ENCODE measurements around the gene SPOCK3. TPM values are rescaled to one million over a fixed set of nuclear protein-coding genes. Genes with fewer than 3 reads are reported as not detected.

The SPOCK3 gene
- total and polyA plus RNA-seq, 2 of the 13 experiments (the other 11 are each of a cell fraction or from before 2014, with no cell fraction given), result not detected

DNA sequence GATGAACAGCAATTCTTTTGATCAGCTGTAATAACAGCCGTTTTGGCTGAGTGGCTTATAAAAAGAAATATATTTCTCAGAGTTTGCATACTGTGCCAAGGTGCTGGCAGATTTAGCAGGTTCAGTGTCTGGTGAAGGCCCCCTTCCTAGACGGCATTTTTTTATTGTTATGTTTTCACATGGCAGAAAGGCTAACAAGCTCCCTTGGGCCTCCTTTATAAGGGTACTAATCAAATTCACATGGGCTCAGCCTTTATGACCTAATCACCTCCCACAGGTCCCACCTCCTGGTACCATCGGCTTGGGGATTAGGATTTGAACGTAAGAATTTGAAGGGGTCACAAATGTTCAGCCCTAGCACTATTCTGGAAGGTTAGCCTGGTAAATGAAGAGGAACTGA lies 431.9 kb downstream of the SPOCK3 start:
- H3K4me3 ChIP-seq (replicated peaks in 1 of 3; ENCODE audit: insufficient read depth in 1 of 3, low read depth in 2 of 3, low read length in 3 of 3), result no peak overlapping the region
- in situ Hi-C loops (cut with HindIII; ENCODE audit: extremely low pct_ligation_motif_present, low pct_unique_long_range_greater_than_20kb) (no loop called here), intact Hi-C loops (cut with micrococcal nuclease; ENCODE audit: unreplicated experiment) (no loop called here)
- no peak overlapping the region for H3K27ac ChIP-seq (ENCODE audit: extremely low read length, insufficient read depth, low read length)
- no peaks in the 10 kb centered on the region for H3K36me3 ChIP-seq (replicated peaks in 1 of 2; ENCODE audit: control insufficient read depth in 1 of 2, insufficient read depth in 2 of 2, low read length in 2 of 2)
- POLR2A ChIA-PET, result no interaction called here
- no peak overlapping the region for H3K4me2 ChIP-seq (ENCODE audit: low read depth, low read length)
- WGBS (ENCODE audit: low lambda C conversion rate), result 22% methylated on average over 4 of the region's 4 CpGs
- BruUV-seq (replicated peaks), result no TSS peak
- H3K27me3 ChIP-seq (ENCODE audit: control insufficient read depth in 1 of 2, insufficient read depth in 2 of 2, low read length in 2 of 2), result no peaks in the 10 kb centered on the region
- FAIRE-seq (no peak), ATAC-seq (no peak), DNase-seq (ENCODE audit: low spot score) (no peak)
- no peaks in the 10 kb centered on the region for H3K9me3 ChIP-seq (ENCODE audit: low read length)
- H3K79me2 ChIP-seq (ENCODE audit: insufficient read depth, low read length), result no peaks in the 10 kb centered on the region
- CTCF ChIA-PET (ENCODE audit: low intra/inter-chr PET ratio, low total read pairs), result no interaction called here
- H4K20me1 ChIP-seq (ENCODE audit: insufficient read depth, low read length), result no peaks in the 10 kb centered on the region
- TF ChIP-seq, protein P1, sequence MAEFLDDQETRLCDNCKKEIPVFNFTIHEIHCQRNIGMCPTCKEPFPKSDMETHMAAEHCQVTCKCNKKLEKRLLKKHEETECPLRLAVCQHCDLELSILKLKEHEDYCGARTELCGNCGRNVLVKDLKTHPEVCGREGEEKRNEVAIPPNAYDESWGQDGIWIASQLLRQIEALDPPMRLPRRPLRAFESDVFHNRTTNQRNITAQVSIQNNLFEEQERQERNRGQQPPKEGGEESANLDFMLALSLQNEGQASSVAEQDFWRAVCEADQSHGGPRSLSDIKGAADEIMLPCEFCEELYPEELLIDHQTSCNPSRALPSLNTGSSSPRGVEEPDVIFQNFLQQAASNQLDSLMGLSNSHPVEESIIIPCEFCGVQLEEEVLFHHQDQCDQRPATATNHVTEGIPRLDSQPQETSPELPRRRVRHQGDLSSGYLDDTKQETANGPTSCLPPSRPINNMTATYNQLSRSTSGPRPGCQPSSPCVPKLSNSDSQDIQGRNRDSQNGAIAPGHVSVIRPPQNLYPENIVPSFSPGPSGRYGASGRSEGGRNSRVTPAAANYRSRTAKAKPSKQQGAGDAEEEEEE (CRISPR knock-in tag; IDR thresholded peaks at IDR 0.05; ENCODE audit: borderline replicate concordance), result no peak
- TF ChIP-seq RCOR2 (CRISPR knock-in tag; IDR thresholded peaks at IDR 0.05), result no peak
- no peak for TF ChIP-seq SYNCRIP (IDR thresholded peaks at IDR 0.05; ENCODE audit: insufficient read depth, low read depth, low read length)
- no peak for TF ChIP-seq ZNF772 (CRISPR knock-in tag; IDR thresholded peaks at IDR 0.05)
- no peak for TF ChIP-seq ZNF577 (CRISPR knock-in tag; IDR thresholded peaks at IDR 0.05; ENCODE audit: borderline replicate concordance, low read depth)
- no peak for TF ChIP-seq ZNF720 (CRISPR knock-in tag; IDR thresholded peaks at IDR 0.05)
- TF ChIP-seq ZNF550 (CRISPR knock-in tag; IDR thresholded peaks at IDR 0.05; ENCODE audit: borderline replicate concordance), result no peak
- no peak for TF ChIP-seq DNMT1 (CRISPR knock-in tag; IDR thresholded peaks at IDR 0.05)
- TF ChIP-seq ZNF839 (CRISPR knock-in tag; IDR thresholded peaks at IDR 0.05; ENCODE audit: borderline replicate concordance), result no peak
- no peak overlapping the region for H3K9ac ChIP-seq (ENCODE audit: insufficient read depth, low read depth, low read length)
- H3K4me1 ChIP-seq (ENCODE audit: insufficient read depth, low read length), result no peaks in the 10 kb centered on the region
- no peak overlapping the region for H2AFZ ChIP-seq (ENCODE audit: low read length)
